HepG2 (cell line): ENCODE data around the gene EFNA2. TPM values are rescaled to one million over a fixed set of nuclear protein-coding genes. Genes with fewer than 3 reads are reported as not detected.

ENCODE experiments used
- ATAC-seq: fragments of 200-7000 bp; cut with Tn5 transposase; 3 replicates; pipeline ENCODE4 v1.9.1; 2020; ENCODE audit warnings: mild to moderate bottlenecking, moderate library complexity
- BruUV-seq: library from RNA; stranded (reverse); fragments of 400-500 nt; replicated peaks from 2 replicates; lab custom pipeline; 2021; lab: Mats Ljungman, UMichigan
- CTCF ChIA-PET: fragments of 300-600 bp; formaldehyde crosslinking; extraction: SDS; loops from one replicate; lab custom pipeline; 2021; ENCODE audit warnings: low total read pairs, inconsistent platforms, low intra/inter-chr PET ratio; lab: Yijun Ruan, JAX
- POLR2A ChIA-PET: fragments of 350-600 bp; sonication (Branson Sonifier 250); formaldehyde crosslinking; loops from one replicate; lab custom pipeline; 2020; ENCODE audit warnings: antibody characterized with exemption, inconsistent platforms; lab: Yijun Ruan, JAX
- DNase-seq: peaks from one replicate; pipeline ENCODE4 v3.0.0-alpha.2; 2015; ENCODE audit warnings: low spot score
- FAIRE-seq: peaks from 3 replicates; lab custom pipeline; 2011; peaks lifted over from hg19 to GRCh38; lab: Jason Lieb, UNC
- H2AFZ ChIP-seq: one replicate; pipeline ENCODE4 v1.6.1; 2011; ENCODE audit warnings: low read length, inconsistent platforms
- H3K27ac ChIP-seq: fragments of 300-600 bp; 3 replicates; pipeline ENCODE4 v1.8.0; 2011; ENCODE audit warnings: mixed run types, mild to moderate bottlenecking, mixed read lengths, low read length, inconsistent platforms; ENCODE audit not compliant: insufficient read depth; ENCODE audit errors: extremely low read length
- H3K27me3 ChIP-seq, 2 experiments: fragments of 200-600 bp in 1 of 2; 2 replicates in 1 of 2; 3 replicates in 1 of 2; pipeline versions ENCODE4 v1.6.0 to v1.8.0; 2011; ENCODE audit warnings: low read length in 2 of 2, mild to moderate bottlenecking in 2 of 2, moderate library complexity in 2 of 2, inconsistent platforms in 1 of 2; ENCODE audit not compliant: insufficient read depth in 2 of 2, control insufficient read depth in 1 of 2
- H3K36me3 ChIP-seq, 2 experiments: fragments of 200-600 bp in 1 of 2; replicated peaks in 1 of 2; 2 replicates in 1 of 2; 3 replicates in 1 of 2; pipeline versions ENCODE4 v1.5.1 to v1.8.0; 2011; ENCODE audit warnings: low read length in 2 of 2, inconsistent platforms in 1 of 2; ENCODE audit not compliant: insufficient read depth in 2 of 2, control insufficient read depth in 1 of 2
- H3K4me1 ChIP-seq: 2 replicates; pipeline ENCODE4 v1.5.1; 2012; ENCODE audit warnings: low read length, inconsistent platforms; ENCODE audit not compliant: insufficient read depth
- H3K4me2 ChIP-seq: 2 replicates; pipeline ENCODE4 v1.6.0; 2011; ENCODE audit warnings: low read depth, low read length, inconsistent platforms
- H3K4me3 ChIP-seq, 3 experiments: fragments of 200-600 bp in 1 of 3; sonication (generic), shearing (Covaris generic) in 1 of 3; replicated peaks in 1 of 3; 2 replicates each; pipeline ENCODE4 v1.5.1; 2011 to 2016; ENCODE audit warnings: low read length in 3 of 3, inconsistent platforms in 2 of 3, low read depth in 2 of 3, mild to moderate bottlenecking in 2 of 3, control low read depth in 1 of 3, mixed read lengths in 1 of 3; ENCODE audit not compliant: insufficient read depth in 1 of 3
- H3K79me2 ChIP-seq: one replicate; pipeline ENCODE4 v1.6.1; 2011; ENCODE audit warnings: low read length, inconsistent platforms; ENCODE audit not compliant: insufficient read depth
- H3K9ac ChIP-seq: 2 replicates; pipeline ENCODE4 v1.6.0; 2011; ENCODE audit warnings: mild to moderate bottlenecking, low read depth, low read length, inconsistent platforms; ENCODE audit not compliant: insufficient read depth
- H3K9me3 ChIP-seq: 2 replicates; pipeline ENCODE4 v1.5.1; 2012; ENCODE audit warnings: mild to moderate bottlenecking, low read length
- H4K20me1 ChIP-seq: 2 replicates; pipeline ENCODE4 v1.6.0; 2011; ENCODE audit warnings: inconsistent platforms, mild to moderate bottlenecking, low read length, moderate library complexity; ENCODE audit not compliant: insufficient read depth
- ARHGAP35 ChIP-seq: sonication (generic); formaldehyde crosslinking; IDR thresholded peaks from 2 replicates; pipeline ENCODE4 v1.9.0; 2022; ENCODE audit warnings: mild to moderate bottlenecking, inconsistent platforms, moderate library complexity, missing genetic modification reagents, borderline replicate concordance
- JARID2 ChIP-seq: sonication (generic); formaldehyde crosslinking; IDR thresholded peaks from 2 replicates; pipeline ENCODE4 v1.8.1; 2023; ENCODE audit warnings: missing genetic modification reagents, inconsistent platforms; ENCODE audit not compliant: insufficient replicate concordance
- KLF12 ChIP-seq: sonication (generic); formaldehyde crosslinking; IDR thresholded peaks from 2 replicates; pipeline ENCODE4 v1.4.0; 2020; ENCODE audit warnings: missing genetic modification reagents, borderline replicate concordance
- NFATC3 ChIP-seq: sonication (generic); formaldehyde crosslinking; IDR thresholded peaks from 2 replicates; pipeline ENCODE4 v1.5.1; 2020; ENCODE audit warnings: mild to moderate bottlenecking, missing genetic modification reagents
- SOX13 ChIP-seq, 3 experiments: fragments of 450-650 bp in 1 of 3; sonication (generic) in 1 of 3; formaldehyde crosslinking in 1 of 3; IDR thresholded peaks in 2 of 3; conservative IDR thresholded peaks in 1 of 3; 2 replicates each; pipeline versions ENCODE4 v1.5.0 to v1.6.1; 2016 to 2020; ENCODE audit warnings: antibody characterized with exemption in 1 of 3, mild to moderate bottlenecking in 1 of 3, missing compliant biosample characterization in 1 of 3, missing genetic modification reagents in 1 of 3, moderate library complexity in 1 of 3
- SPEN ChIP-seq: sonication (generic); formaldehyde crosslinking; IDR thresholded peaks from 2 replicates; pipeline ENCODE4 v1.5.1; 2020; ENCODE audit warnings: low read depth, mild to moderate bottlenecking, missing genetic modification reagents
- WGBS: methylation state at CpG from one replicate; pipeline ENCODE4 v1.1.6; 2017; ENCODE audit warnings: low lambda C conversion rate; 5-methylcytosine and 5-hydroxymethylcytosine counted together
- in situ Hi-C: cut with HindIII; loops from 2 replicates; pipeline ENCODE4 v1.10.0; 2017; ENCODE audit warnings: low pct_unique_long_range_greater_than_20kb; ENCODE audit not compliant: extremely low pct_ligation_motif_present
- intact Hi-C: fragments of 100-400 bp; cut with micrococcal nuclease; formaldehyde crosslinking; loops from one replicate; pipeline ENCODE4 v1.10.0; 2022; ENCODE audit not compliant: unreplicated experiment
- polyA plus RNA-seq, 8 experiments: library from polyadenylated mRNA; depleted of rRNA in 3 of 8; stranded (reverse) in 7 of 8; unstranded in 1 of 8; fragments of >200 nt; fragmentation: Illumina TruSeq in 4 of 8; extraction: Trizol in 4 of 8; gene quantifications; 2 replicates each; pipeline versions ENCODE4 v1.2.1 to v1.2.3, GENCODE V29; 2011 to 2016; ENCODE audit warnings: low read depth in 4 of 8, missing spikeins in 1 of 8, mixed read lengths in 1 of 8; ENCODE audit not compliant: insufficient read depth in 1 of 8
- total RNA-seq, 5 experiments: library from RNA; depleted of rRNA; stranded (reverse); fragments of >200 nt; fragmentation: Illumina TruSeq; extraction: Trizol; gene quantifications; 2 replicates each; pipeline ENCODE4 v1.2.3, GENCODE V29; 2016; ENCODE audit warnings: low read depth in 1 of 5
- TF ChIP-seq, protein P1 (sequence below): sonication (generic); formaldehyde crosslinking; IDR thresholded peaks from 2 replicates; pipeline ENCODE4 v1.9.0; 2021; ENCODE audit warnings: missing genetic modification reagents, mild to moderate bottlenecking, borderline replicate concordance
- TF ChIP-seq, protein P2 (sequence below), 2 experiments: sonication (generic) in 1 of 2; formaldehyde crosslinking in 1 of 2; IDR thresholded peaks; 2 replicates each; pipeline versions ENCODE4 v1.4.0 to v1.6.1; 2018 to 2020; ENCODE audit warnings: missing genetic modification reagents in 2 of 2, borderline replicate concordance in 1 of 2, low read depth in 1 of 2, mild to moderate bottlenecking in 1 of 2, missing biosample characterization in 1 of 2
- TF ChIP-seq, protein P3 (sequence below): sonication (generic); formaldehyde crosslinking; IDR thresholded peaks from 2 replicates; pipeline ENCODE4 v1.4.0; 2020; ENCODE audit warnings: mild to moderate bottlenecking, missing genetic modification reagents

EFNA2 gene
- total and polyA plus RNA-seq, 2 of the 13 experiments (the other 11 are each of a cell fraction or from before 2014, with no cell fraction given), result 6.0 to 9.9 TPM

DNA sequence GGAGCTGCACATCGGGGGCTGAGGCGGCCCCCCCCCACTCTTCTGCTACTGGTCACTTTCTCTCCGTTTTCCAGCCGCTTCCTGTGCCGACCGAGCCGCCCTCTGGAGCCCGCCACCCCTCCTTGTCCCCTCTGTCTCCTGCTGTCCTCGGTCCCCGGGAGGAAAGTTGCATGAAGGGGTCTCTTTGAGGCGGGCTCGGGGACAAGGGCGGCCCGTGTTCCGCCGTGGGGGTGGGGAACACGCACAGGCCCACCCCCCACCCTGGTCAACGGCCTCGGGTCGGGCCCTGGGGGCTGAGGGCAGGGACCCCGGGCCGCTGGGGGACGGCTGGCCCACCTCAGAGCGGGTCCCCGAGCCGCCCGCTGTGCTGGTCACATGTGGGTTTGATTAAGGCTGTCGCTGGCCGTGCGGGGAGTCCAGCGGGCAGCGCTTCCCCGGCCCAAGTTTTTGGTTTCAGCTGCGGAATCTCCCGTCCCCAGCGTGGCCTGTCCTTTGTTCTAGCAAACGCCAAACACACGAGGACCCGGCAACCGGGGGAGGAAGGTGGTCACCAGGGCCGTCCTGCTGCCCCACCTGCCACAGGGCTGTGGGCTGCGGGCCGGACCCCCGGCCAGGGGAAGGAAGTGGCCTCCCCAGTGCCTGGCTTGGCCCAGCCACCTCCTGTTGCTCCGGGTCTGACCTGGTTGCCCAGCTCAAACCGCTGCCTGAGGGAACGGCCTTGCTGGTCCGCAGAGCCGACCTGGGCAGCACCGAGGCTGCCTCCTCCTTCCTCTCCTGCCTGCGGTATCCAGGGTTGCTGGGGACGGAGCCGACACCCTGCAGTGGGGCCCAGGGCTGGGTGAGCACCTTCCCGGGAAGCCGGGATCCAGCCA lies 1.9 kb downstream of the EFNA2 start:
- no TSS peak for BruUV-seq
- H3K36me3 ChIP-seq, result peaks cover 0 to 3% of the 10 kb centered on the region in 2 experiments; a peak in 1 of 5 replicates
- 18% methylated on average over 10 of the region's 55 CpGs for WGBS
- H2AFZ ChIP-seq, result no peak overlapping the region
- ChIA-PET CTCF (no interaction called here), POLR2A (interaction anchor here (1.4 to 1.7 kb wide), 3 partner anchors 12 to 19 kb away, joined by 4 to 8 read pairs (median 4); partner anchors contain the start of genes CIRBP and FAM174C)
- DNase-seq (no peak), ATAC-seq (no peak), FAIRE-seq (no peak)
- in situ Hi-C loops (no loop called here), intact Hi-C loops (no loop called here)
- H3K27ac ChIP-seq, result peak overlapping the region; percentile 12
- H3K4me1 ChIP-seq, result peaks cover 84% of the 10 kb centered on the region
- H3K4me2 ChIP-seq, result peak overlapping the region; percentile 81
- H3K4me3 ChIP-seq, result peak overlapping the region; percentile 75 to 89 (median 82); a peak in 5 of 6 replicates
- H3K9ac ChIP-seq, result peak overlapping the region; percentile 71
- H3K9me3 ChIP-seq, result no peaks in the 10 kb centered on the region
- H4K20me1 ChIP-seq, result no peaks in the 10 kb centered on the region
- H3K79me2 ChIP-seq, result peaks cover 45% of the 10 kb centered on the region
- no peaks in the 10 kb centered on the region; a peak in 1 of 5 replicates for H3K27me3 ChIP-seq
- TF ChIP-seq JARID2 (CRISPR knock-in tag) (no peak), KLF12 (no peak), SOX13 (IDR thresholded peaks at IDR 0.05) (no peak), SOX13 (CRISPR knock-in tag; conservative IDR thresholded peaks at IDR 0.05 in 1 of 2, IDR thresholded peaks at IDR 0.05 in 1 of 2) (no peak), NFATC3 (CRISPR knock-in tag) (no peak), ARHGAP35 (0 out of 2 replicates have a peak, but pooled peaks have one; percentile 36), SPEN (CRISPR knock-in tag) (peak; percentile 39; the same call in 1 of the 2 replicates)
- TF ChIP-seq, protein P1, sequence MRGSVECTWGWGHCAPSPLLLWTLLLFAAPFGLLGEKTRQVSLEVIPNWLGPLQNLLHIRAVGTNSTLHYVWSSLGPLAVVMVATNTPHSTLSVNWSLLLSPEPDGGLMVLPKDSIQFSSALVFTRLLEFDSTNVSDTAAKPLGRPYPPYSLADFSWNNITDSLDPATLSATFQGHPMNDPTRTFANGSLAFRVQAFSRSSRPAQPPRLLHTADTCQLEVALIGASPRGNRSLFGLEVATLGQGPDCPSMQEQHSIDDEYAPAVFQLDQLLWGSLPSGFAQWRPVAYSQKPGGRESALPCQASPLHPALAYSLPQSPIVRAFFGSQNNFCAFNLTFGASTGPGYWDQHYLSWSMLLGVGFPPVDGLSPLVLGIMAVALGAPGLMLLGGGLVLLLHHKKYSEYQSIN (CRISPR knock-in tag), result no peak
- TF ChIP-seq, protein P2, sequence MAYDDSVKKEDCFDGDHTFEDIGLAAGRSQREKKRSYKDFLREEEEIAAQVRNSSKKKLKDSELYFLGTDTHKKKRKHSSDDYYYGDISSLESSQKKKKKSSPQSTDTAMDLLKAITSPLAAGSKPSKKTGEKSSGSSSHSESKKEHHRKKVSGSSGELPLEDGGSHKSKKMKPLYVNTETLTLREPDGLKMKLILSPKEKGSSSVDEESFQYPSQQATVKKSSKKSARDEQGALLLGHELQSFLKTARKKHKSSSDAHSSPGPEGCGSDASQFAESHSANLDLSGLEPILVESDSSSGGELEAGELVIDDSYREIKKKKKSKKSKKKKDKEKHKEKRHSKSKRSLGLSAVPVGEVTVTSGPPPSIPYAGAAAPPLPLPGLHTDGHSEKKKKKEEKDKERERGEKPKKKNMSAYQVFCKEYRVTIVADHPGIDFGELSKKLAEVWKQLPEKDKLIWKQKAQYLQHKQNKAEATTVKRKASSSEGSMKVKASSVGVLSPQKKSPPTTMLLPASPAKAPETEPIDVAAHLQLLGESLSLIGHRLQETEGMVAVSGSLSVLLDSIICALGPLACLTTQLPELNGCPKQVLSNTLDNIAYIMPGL (CRISPR knock-in tag; IDR thresholded peaks at IDR 0.05; ENCODE audit: borderline replicate concordance in 1 of 2, low read depth in 1 of 2), result peak in 1 of 2 experiments; percentile 2; a peak in 1 of 4 replicates
- TF ChIP-seq, protein P3, sequence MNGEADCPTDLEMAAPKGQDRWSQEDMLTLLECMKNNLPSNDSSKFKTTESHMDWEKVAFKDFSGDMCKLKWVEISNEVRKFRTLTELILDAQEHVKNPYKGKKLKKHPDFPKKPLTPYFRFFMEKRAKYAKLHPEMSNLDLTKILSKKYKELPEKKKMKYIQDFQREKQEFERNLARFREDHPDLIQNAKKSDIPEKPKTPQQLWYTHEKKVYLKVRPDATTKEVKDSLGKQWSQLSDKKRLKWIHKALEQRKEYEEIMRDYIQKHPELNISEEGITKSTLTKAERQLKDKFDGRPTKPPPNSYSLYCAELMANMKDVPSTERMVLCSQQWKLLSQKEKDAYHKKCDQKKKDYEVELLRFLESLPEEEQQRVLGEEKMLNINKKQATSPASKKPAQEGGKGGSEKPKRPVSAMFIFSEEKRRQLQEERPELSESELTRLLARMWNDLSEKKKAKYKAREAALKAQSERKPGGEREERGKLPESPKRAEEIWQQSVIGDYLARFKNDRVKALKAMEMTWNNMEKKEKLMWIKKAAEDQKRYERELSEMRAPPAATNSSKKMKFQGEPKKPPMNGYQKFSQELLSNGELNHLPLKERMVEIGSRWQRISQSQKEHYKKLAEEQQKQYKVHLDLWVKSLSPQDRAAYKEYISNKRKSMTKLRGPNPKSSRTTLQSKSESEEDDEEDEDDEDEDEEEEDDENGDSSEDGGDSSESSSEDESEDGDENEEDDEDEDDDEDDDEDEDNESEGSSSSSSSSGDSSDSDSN (CRISPR knock-in tag), result 0 out of 2 replicates have a peak, but pooled peaks have one; percentile 17
